Tibial nerve (tissue), 4 donors: ENCODE results near the gene ZDHHC8. TPM values are rescaled to one million over a fixed set of nuclear protein-coding genes. Genes with fewer than 3 reads are reported as not detected.

Experiments
- DNase-seq, 2 donors: peaks; one replicate each; pipeline ENCODE4 v3.0.0-alpha.2; 2019; ENCODE audit warnings: low spot score in 2 of 2
- H3K27ac ChIP-seq, 4 donors: fragments of 200-600 bp; sonication (generic) in 3 of 4; one replicate each; pipeline ENCODE4 v1.5.1; 2017 to 2019; ENCODE audit warnings: mild to moderate bottlenecking in 1 of 4
- H3K27me3 ChIP-seq, 2 donors: fragments of 200-600 bp; sonication (generic) in 1 of 2; one replicate each; pipeline versions ENCODE4 v1.5.1 to v1.6.0; 2017 to 2019
- H3K36me3 ChIP-seq, 3 donors: fragments of 200-600 bp; sonication (generic); one replicate each; pipeline ENCODE4 v1.5.1; 2018 to 2019
- H3K4me1 ChIP-seq, 4 donors: fragments of 200-600 bp; sonication (generic) in 3 of 4; one replicate each; pipeline ENCODE4 v1.5.1; 2017 to 2019
- H3K4me3 ChIP-seq, 4 donors: fragments of 200-600 bp; sonication (generic) in 3 of 4; one replicate each; pipeline ENCODE4 v1.5.1; 2017 to 2019; ENCODE audit warnings: mild to moderate bottlenecking in 1 of 4, moderate library complexity in 1 of 4
- H3K9me3 ChIP-seq, 4 donors: fragments of 200-600 bp; sonication (generic) in 3 of 4; one replicate each; pipeline ENCODE4 v1.5.1; 2017 to 2019
- CTCF ChIP-seq, 5 experiments: fragments of 200-600 bp in 3 of 5; fragments of 450-650 bp in 2 of 5; sonication (generic) in 3 of 5; IDR thresholded peaks; one replicate each; pipeline ENCODE4 v1.5.1; 2016 to 2019; ENCODE audit warnings: antibody characterized with exemption in 5 of 5, mild to moderate bottlenecking in 3 of 5, moderate library complexity in 2 of 5
- EP300 ChIP-seq, 2 donors: sonication (generic); formaldehyde crosslinking; IDR thresholded peaks; one replicate each; pipeline ENCODE4 v1.6.1; 2017; ENCODE audit warnings: antibody characterized with exemption in 2 of 2, mild to moderate bottlenecking in 1 of 2
- POLR2A ChIP-seq, 2 donors: fragments of 450-650 bp; IDR thresholded peaks; one replicate each; pipeline ENCODE4 v1.6.1; 2017; ENCODE audit warnings: antibody characterized with exemption in 2 of 2, mild to moderate bottlenecking in 2 of 2, moderate library complexity in 2 of 2
- WGBS, 2 donors: methylation state at CpG; one replicate each; pipeline ENCODE4 v1.1.5; 2018; 5-methylcytosine and 5-hydroxymethylcytosine counted together
- total RNA-seq, 4 donors: library from RNA; depleted of rRNA; stranded (reverse); fragments of >200 nt; gene quantifications; one replicate each; pipeline ENCODE4 v1.1.0, GENCODE V29; 2016

Gene ZDHHC8
- 10 to 100 TPM; 40.6 to 53.7 (median 47.4) TPM for total RNA-seq

DNA sequence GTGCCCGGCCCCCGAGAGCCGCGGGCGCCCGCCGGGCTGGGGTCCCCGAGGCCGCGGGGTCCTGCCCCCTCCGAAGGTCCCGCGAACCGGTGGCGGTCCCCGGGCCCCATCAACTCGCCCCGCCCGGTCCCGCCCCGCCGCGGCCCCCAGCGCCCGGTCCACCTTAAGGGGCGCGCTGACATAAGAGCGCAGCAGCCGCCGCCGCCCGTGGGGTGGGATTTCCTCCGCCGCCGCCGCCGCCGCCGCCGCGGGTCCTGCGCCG lies at the start of gene ZDHHC8:
TSS of gene ZDHHC8 (plus strand) at position 208 of the 262 bp plus-strand sequence. CDS start 144 bp downstream, outside the sequence.
- DNase-seq: no peak
- Histone ChIP-seq H3K27me3 (no peaks in the 10 kb centered on the region), H3K4me3 (peak within 1 kb of the TSS; percentile 80 to 99 (median 95)), H3K4me1 (peaks cover 0 to 59% (median 37%) of the 10 kb centered on the region in 4 donors), H3K27ac (peak within 1 kb of the TSS; percentile 94 to 100 (median 95)), H3K9me3 (no peaks in the 10 kb centered on the region), H3K36me3 (peaks cover 0 to 17% (median 0%) of the 10 kb centered on the region in 3 donors)
- TF ChIP-seq POLR2A (IDR thresholded peaks at IDR 0.05) (no peak), CTCF (IDR thresholded peaks at IDR 0.05) (no peak), EP300 (IDR thresholded peaks at IDR 0.05) (no peak)
- 0% methylated on average over 20 of the region's 43 CpGs; no CpG with 5 or more reads in 1 of the 2 donors for WGBS, 2 donors

- DNase-seq: no peak
- H3K9me3 ChIP-seq: no peaks in the 10 kb centered on the region
Measured at GRCh38 chr22:20083157-20083890, 48.3 kb upstream of the ZDHHC8 start.

DNA sequence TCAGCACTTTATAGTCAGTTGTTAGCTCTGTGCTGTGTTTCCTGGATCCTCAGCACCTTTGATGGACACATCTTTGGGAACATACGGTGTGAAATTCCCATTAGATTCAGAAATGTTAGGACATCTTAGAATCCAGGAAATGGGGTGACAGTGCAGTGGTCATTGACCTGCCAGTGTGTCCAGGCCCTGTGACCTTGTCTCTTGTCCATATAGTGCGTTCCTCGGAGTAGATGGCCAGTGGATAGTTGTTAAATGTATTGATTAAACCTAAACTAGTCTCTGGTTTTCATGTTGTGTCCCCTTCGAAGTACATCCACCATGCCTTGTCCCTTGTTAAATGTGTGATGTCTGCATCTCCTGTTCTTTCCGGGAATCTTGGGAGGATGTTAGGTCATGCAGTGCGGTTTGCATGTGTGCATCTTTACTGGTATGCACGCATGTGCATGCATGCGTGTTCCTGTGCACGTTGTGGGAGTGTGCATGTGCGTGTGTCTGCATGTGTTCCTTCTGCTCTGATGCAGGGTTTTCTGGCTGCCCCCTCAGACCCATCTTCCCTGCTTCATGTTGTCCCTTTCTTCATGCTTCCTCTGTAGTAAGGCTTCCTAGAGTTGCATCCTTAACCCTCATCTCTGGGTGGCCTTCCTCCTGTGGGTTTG lies 47.6 kb upstream of the ZDHHC8 start:
- Histone ChIP-seq H3K27ac (no peak overlapping the region), H3K9me3 (no peaks in the 10 kb centered on the region), H3K4me3 (no peak overlapping the region), H3K36me3 (peaks cover 2 to 35% (median 7%) of the 10 kb centered on the region in 3 donors), H3K4me1 (peaks cover 0 to 55% (median 33%) of the 10 kb centered on the region in 4 donors), H3K27me3 (no peaks in the 10 kb centered on the region)
- DNase-seq: no peak
- WGBS, 2 donors: 72 to 76% methylated on average over 10 of the region's 10 CpGs
- TF ChIP-seq POLR2A (IDR thresholded peaks at IDR 0.05) (no peak), CTCF (IDR thresholded peaks at IDR 0.05) (no peak)

More at GRCh38 chr22:20083157-20083890, 48.3 kb upstream of the ZDHHC8 start:
- H3K27ac ChIP-seq: peak overlapping the region in 1 of 4 donors; percentile 17
- peaks cover 2 to 28% (median 7%) of the 10 kb centered on the region in 3 donors for H3K36me3 ChIP-seq
- peaks cover 0 to 58% (median 33%) of the 10 kb centered on the region in 4 donors for H3K4me1 ChIP-seq
- WGBS, 2 donors: 78 to 84% methylated on average over 10 of the region's 10 CpGs
- no peaks in the 10 kb centered on the region for H3K27me3 ChIP-seq
- TF ChIP-seq CTCF (IDR thresholded peaks at IDR 0.05) (no peak), EP300 (IDR thresholded peaks at IDR 0.05) (no peak), POLR2A (IDR thresholded peaks at IDR 0.05) (no peak)
- H3K4me3 ChIP-seq: no peak overlapping the region

- Histone ChIP-seq H3K4me1 (peaks cover 0 to 51% (median 33%) of the 10 kb centered on the region in 4 donors), H3K9me3 (no peaks in the 10 kb centered on the region), H3K27me3 (no peaks in the 10 kb centered on the region), H3K4me3 (no peak overlapping the region), H3K27ac (peak overlapping the region in 1 of 4 donors; percentile 2), H3K36me3 (peaks cover 2 to 43% (median 9%) of the 10 kb centered on the region in 3 donors)
- 62 to 66% methylated on average over 23 of the region's 23 CpGs for WGBS, 2 donors
- no peak for TF ChIP-seq EP300 (IDR thresholded peaks at IDR 0.05)
- TF ChIP-seq CTCF (IDR thresholded peaks at IDR 0.05): no peak
- TF ChIP-seq POLR2A (IDR thresholded peaks at IDR 0.05): no peak
- DNase-seq: no peak
Measured at GRCh38 chr22:20084547-20085413, 46.8 kb upstream of the ZDHHC8 start.
